ENCODE results near the gene TRPC3. TPM values are rescaled to one million over a fixed set of nuclear protein-coding genes. Genes with fewer than 3 reads are reported as not detected.
"Not testable (repeated sequence)": the region's sequence is repeated elsewhere in the genome, so short reads cannot be mapped to it uniquely, and the experiment has no call there.

The TRPC3 gene
- total RNA-seq, 2 experiments from 2014 or later: 0.84 to 2.1 TPM

DNA sequence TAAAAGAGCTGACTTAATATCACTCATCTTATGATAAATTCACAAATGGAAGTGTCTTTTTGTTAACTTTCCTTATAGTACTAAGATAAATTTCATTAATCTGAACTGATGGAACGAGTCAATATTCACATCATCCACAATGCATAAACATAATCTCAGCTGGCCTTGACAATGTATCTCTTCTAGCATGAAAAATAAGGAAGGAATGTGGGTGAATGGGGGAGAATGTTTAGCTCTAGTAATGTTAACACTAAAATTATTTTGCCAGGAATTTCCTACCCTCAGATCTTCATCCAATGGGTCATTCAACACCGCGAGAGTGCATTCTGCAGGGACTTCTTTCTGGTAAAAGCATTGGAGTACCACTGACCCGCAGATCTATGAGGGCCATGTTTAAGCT lies 15.8 kb downstream of the TRPC3 start:
- CTCF ChIA-PET: no interaction called here
- Mint-ChIP-seq H3K27ac (no peak overlapping the region), H3K36me3 (peaks cover 1% of the 10 kb centered on the region), H3K4me1 (peaks cover 13% of the 10 kb centered on the region), H3K9me3 (ENCODE audit: low read depth) (no peaks in the 10 kb centered on the region), H3K4me3 (no peak overlapping the region), H3K27me3 (peaks cover 57% of the 10 kb centered on the region)
- DNase-seq (no peak), ATAC-seq (no peak)

DNA sequence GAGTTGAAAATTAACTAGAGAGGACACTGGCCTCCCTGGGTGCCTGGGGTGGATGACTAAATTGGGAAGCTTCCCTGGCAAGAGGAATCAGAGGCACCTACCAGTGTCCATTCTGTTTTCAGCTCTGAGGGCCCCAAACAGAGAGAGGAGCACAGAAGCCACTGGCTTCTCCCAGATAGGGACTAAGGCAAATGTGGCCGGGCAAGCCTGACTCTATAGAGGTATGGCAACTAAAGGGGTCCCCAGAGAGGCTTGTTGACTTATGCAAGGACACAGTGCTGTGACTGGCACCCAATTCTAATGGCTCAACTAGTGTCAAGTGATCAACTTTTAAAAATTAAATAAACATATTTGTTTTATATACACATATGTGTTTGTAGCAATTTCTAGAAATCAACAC lies 17.2 kb downstream of the TRPC3 start:
- DNase-seq (no peak), ATAC-seq (no peak)
- CTCF ChIA-PET: no interaction called here
- Mint-ChIP-seq H3K36me3 (peaks cover 1% of the 10 kb centered on the region), H3K27ac (no peak overlapping the region), H3K9me3 (ENCODE audit: low read depth) (no peaks in the 10 kb centered on the region), H3K4me1 (peaks cover 13% of the 10 kb centered on the region), H3K27me3 (peaks cover 54% of the 10 kb centered on the region), H3K4me3 (no peak overlapping the region)

DNA sequence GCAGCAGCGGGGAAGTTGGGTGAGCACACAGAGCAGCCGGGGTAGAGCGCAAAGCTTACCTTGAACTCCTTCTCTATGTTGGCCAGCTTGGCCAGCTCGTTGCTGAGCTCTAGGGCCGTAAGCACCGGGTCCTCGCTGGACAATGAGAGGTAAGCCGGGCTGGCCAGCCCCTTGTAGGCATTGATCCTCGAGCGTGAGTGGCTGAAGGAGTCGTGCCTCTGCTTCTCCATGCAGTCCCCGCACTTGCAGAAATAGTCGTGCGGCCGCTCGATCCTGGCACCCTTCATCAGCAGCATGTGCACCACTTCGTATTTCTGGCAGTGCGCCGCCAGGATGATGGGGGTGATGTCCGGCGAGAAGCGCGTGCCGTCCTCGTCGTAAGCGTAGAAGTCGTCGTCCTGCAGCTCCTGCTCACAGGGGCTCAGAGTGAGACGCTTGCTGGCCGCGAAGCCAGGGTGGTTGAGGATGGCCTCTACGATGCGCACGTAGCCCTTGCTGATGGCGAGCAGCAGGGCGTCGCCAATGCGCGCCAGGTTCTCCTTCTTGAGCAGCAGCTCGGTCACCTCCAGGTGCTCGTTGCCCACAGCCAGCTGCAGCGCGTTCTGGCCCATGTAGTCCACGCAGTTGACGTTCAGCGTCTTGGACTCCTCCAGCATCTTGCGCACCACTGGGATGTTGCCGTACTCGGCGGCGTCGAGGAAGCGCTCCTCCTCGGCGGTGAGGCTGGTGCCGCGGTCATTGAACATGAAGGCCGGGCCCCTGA lies 19.5 kb downstream of the TRPC3 start:
- H3K9me3 Mint-ChIP-seq (ENCODE audit: low read depth): no peaks in the 10 kb centered on the region
- peaks cover 2% of the 10 kb centered on the region for H3K4me1 Mint-ChIP-seq
- no peak overlapping the region for H3K27ac Mint-ChIP-seq
- ATAC-seq (no peak), DNase-seq (no peak)
- CTCF ChIA-PET: no interaction called here
- H3K27me3 Mint-ChIP-seq: peaks cover 56% of the 10 kb centered on the region
- no peaks in the 10 kb centered on the region for H3K36me3 Mint-ChIP-seq
- H3K4me3 Mint-ChIP-seq: no peak overlapping the region

DNA sequence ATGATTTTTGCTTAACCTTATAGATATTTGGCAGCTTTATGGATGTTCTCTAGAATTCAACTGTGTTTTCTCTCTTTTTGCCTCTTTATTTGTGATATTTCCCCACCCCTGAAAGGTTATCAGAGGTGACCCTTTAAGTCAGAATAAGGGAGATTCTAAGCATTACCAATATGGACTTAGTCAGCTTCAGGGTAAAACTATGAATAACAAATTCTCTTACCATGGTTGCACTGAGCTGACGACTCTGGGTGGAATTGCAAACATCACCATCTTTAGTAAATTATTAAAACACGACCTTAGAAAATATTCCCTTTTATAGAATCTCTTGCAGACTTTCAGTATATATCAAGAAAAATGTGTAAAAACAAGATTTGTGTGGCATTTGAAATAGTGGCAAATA lies 21.6 kb downstream of the TRPC3 start:
- H3K36me3 Mint-ChIP-seq: no peaks in the 10 kb centered on the region
- H3K4me3 Mint-ChIP-seq: no peak overlapping the region
- CTCF ChIA-PET: interaction anchor here (0.9 kb wide), 1 partner anchor 20 kb away, joined by 3 read pairs; no protein-coding TSS in a partner anchor
- H3K9me3 Mint-ChIP-seq (ENCODE audit: low read depth): no peaks in the 10 kb centered on the region
- peaks cover 2% of the 10 kb centered on the region for H3K4me1 Mint-ChIP-seq
- ATAC-seq (no peak), DNase-seq (no peak)
- no peak overlapping the region for H3K27ac Mint-ChIP-seq
- H3K27me3 Mint-ChIP-seq: peaks cover 52% of the 10 kb centered on the region

DNA sequence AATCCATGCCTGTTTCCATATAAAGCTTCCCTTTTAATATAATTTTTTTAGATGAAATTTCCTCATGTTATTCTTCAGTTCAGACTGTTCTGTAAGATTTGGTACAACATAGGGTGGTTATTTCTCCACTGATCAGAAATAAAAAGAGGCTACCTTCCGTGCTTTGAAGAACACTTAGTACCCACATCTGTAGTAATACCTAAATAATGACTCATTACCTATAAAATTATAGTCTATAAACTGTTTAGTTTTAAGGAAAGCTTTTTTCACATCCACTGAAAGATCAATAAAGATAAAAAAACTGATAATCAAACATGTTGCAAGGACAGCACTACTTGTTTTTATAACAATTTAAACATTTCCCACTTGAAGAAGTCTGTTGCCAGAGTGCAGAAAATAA lies 23.9 kb downstream of the TRPC3 start:
- DNase-seq (no peak), ATAC-seq (no peak)
- Mint-ChIP-seq H3K27ac (no peak overlapping the region), H3K4me3 (no peak overlapping the region), H3K36me3 (no peaks in the 10 kb centered on the region), H3K27me3 (peaks cover 37% of the 10 kb centered on the region), H3K4me1 (peaks cover 2% of the 10 kb centered on the region), H3K9me3 (ENCODE audit: low read depth) (no peaks in the 10 kb centered on the region)
- CTCF ChIA-PET: no interaction called here

DNA sequence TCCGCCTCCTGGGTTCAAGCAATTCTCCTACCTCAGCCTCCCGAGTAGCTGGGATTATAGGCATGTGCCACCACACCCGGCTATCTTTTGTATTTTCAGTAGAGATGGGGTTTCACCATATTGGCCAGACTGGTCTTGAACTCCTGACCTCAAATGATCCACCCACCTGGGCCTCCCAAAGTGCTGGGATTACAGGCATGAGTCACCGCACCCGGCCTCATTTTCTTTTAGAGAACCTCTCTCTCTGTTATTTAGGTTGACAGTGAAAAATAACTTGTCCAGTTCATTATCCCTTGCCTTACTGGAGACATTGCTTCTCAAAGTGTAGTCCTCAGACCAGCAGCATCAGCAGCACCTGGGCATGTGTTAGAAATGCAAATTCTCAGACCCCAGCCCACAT lies 25.4 kb downstream of the TRPC3 start:
- H3K9me3 Mint-ChIP-seq (ENCODE audit: low read depth); H3K4me3 Mint-ChIP-seq; H3K27ac Mint-ChIP-seq; H3K36me3 Mint-ChIP-seq; ATAC-seq; H3K4me1 Mint-ChIP-seq; DNase-seq; CTCF ChIA-PET: not testable (repeated sequence)
- H3K27me3 Mint-ChIP-seq: peaks cover 23% of the 10 kb centered on the region

DNA sequence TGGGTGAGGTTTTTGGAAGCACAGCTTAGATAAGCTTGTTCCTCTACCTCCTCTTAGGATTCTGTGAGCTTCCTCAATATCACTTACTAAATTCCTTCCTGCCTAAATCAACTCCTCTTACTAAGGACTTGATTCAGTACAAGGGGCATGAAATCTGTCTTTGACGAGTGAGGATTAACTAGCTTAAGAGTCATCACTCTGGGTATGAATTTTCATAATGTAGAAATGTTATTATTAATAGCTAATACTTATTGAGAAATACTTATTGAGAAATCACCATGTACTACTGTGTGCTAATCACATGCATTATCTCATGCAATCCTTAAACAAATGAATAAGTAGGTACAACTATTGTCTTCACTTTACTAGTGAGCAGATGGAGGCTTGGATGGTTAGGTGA lies 28.6 kb downstream of the TRPC3 start:
- no peak for ATAC-seq
- H3K4me3 Mint-ChIP-seq: no peak overlapping the region
- no peaks in the 10 kb centered on the region for H3K4me1 Mint-ChIP-seq
- no peak overlapping the region for H3K27ac Mint-ChIP-seq
- no peak for DNase-seq
- CTCF ChIA-PET: interaction anchor here (1.2 kb wide), 1 partner anchor 23 kb away, joined by 3 read pairs; no protein-coding TSS in a partner anchor
- H3K36me3 Mint-ChIP-seq: no peaks in the 10 kb centered on the region
- peaks cover 5% of the 10 kb centered on the region for H3K27me3 Mint-ChIP-seq
- H3K9me3 Mint-ChIP-seq (ENCODE audit: low read depth): no peaks in the 10 kb centered on the region

DNA sequence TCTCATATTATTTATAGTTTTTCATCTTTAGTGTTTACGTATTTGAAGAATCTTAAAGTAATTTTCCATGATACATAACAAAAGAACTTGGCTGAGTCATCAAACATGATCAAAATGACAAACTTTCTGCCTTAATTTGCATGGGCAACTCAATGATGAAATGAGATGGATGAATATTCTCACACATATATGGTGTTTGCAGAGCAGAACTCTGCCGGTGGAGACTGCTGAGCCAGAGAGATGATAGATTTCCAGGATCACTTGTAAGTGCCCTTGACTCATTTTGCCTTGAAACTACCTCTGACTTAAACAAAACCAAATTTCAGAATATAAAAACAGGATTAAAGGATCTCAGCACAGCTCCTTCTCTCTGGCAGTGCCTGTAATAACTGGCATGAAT lies 38.2 kb downstream of the TRPC3 start:
- Mint-ChIP-seq H3K4me3 (no peak overlapping the region), H3K27me3 (no peaks in the 10 kb centered on the region), H3K4me1 (peaks cover 8% of the 10 kb centered on the region), H3K36me3 (no peaks in the 10 kb centered on the region), H3K9me3 (ENCODE audit: low read depth) (no peaks in the 10 kb centered on the region), H3K27ac (no peak overlapping the region)
- CTCF ChIA-PET: no interaction called here
- ATAC-seq: no peak
- DNase-seq: no peak

DNA sequence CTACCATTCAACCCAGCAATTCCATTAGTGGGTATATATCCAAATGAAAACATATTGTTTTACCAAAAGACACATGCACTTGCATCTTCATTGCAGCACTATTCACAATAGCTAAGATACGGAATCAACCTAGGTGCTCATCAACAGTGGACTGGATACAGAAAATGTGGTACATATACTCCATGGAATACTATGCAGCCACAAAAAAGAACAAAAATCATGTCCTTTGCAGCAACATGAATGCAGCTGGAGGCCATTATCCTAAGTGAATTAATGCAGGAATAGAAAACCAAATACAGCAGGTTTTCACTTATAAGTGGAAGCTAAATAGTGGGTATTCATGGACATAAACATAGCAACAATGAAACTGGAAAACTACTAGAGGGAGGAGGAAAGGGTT lies 43.5 kb downstream of the TRPC3 start:
- Mint-ChIP-seq H3K4me3 (no peak overlapping the region), H3K36me3 (no peaks in the 10 kb centered on the region), H3K4me1 (no peaks in the 10 kb centered on the region), H3K9me3 (ENCODE audit: low read depth) (no peaks in the 10 kb centered on the region), H3K27me3 (peaks cover 4% of the 10 kb centered on the region), H3K27ac (no peak overlapping the region)
- CTCF ChIA-PET: no interaction called here
- no peak for ATAC-seq
- DNase-seq: no peak

DNA sequence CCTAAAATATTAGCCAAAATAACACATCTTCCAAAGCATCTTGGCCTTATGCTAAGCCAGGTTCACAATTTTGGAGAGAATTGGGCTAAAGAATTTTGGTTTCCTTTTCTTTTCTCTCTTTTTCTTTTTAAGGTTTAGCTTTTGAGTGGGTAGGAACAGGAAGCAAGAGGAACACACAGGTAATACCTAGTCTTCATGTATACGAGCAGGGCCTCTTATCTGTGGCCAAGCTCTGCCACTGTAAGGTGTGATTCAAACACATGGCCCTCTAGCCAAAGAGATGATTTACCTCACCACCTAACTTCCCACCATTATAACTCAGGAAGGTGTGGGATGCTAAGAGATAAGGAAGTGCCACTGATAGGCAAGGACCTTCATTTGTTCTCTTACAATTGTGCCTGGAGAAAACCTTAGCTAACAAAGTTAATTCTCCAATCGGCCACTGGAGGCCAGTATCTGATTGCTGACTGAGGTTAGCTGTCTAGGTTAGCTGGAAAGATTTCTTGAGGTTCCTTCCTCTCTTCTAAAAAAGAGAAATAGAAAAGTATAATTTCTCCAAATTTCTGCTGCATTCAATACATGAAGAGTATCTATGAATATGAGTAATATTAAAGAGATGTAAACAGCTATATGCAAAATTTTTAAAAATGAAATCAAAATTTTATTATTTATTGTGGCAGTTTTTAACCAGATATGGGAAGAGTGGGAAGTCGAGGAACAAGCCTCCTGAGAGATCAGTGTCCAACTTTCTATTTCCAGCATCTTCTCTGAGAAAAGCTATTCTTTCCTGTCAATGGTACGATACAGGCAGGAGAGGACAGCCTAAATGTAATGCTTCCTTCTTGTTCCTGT lies 51.5 kb downstream of the TRPC3 start:
- Mint-ChIP-seq H3K27ac (no peak overlapping the region), H3K4me3 (no peak overlapping the region), H3K36me3 (no peaks in the 10 kb centered on the region), H3K9me3 (ENCODE audit: low read depth) (no peaks in the 10 kb centered on the region), H3K27me3 (peaks cover 11% of the 10 kb centered on the region), H3K4me1 (peaks cover 6% of the 10 kb centered on the region)
- peak; percentile 68 for DNase-seq
- CTCF ChIA-PET: interaction anchor here (0.7 to 2.5 kb wide), 31 partner anchors 9 to 817 kb away, joined by 3 to 35 read pairs (median 3); partner anchors contain the start of gene BBS7
- ATAC-seq: peak; percentile 74

DNA sequence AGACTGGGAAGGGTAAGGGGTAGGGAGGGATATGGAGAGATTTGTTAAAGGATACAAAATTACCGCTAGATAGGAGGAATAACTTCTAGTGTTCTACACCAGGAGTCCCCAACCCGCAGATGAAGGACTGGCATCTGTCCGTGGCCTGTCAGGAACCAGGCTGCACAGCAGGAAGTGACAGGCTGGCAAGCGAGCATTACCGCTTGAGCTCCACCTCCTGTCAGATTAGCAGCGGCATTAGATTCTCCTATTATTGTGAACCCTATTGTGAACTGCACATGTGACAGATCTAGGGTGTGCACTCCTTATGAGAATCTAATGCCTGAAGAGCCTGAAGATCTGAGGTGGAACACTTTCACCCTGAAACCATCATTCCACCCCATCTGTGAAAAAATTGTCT lies 53.7 kb downstream of the TRPC3 start:
- CTCF ChIA-PET: interaction anchor here (1.6 kb wide), 1 partner anchor 680 kb away, joined by 7 read pairs; no protein-coding TSS in a partner anchor

DNA sequence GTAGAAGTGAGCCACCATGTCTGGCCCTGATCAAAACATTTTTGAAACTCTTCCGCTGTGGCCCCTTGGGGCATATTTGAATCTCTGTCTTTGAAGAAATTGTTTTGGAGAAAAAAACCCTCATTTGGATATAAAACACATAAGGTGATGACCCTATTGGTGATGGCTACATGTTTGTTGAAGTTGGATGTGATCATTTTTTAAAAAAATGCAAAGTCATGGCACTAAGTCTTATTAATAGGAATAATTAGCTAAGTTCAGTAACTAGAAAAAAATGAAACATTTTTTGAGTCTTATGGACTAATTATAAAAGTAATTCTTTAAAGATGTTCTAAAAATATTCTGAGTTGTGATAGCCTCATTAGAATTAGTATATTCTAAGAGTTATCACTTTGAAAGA lies 63.7 kb downstream of the TRPC3 start:
- no peak for ATAC-seq
- Mint-ChIP-seq H3K9me3 (ENCODE audit: low read depth) (no peaks in the 10 kb centered on the region), H3K4me1 (no peaks in the 10 kb centered on the region), H3K36me3 (no peaks in the 10 kb centered on the region), H3K27ac (no peak overlapping the region), H3K27me3 (peaks cover 29% of the 10 kb centered on the region), H3K4me3 (no peak overlapping the region)
- CTCF ChIA-PET: no interaction called here
- DNase-seq: no peak

More for the DNA sequence above, 53.7 kb downstream of the TRPC3 start:
- Mint-ChIP-seq H3K36me3 (no peaks in the 10 kb centered on the region), H3K9me3 (ENCODE audit: low read depth) (no peaks in the 10 kb centered on the region), H3K4me3 (no peak overlapping the region), H3K27ac (no peak overlapping the region), H3K27me3 (peaks cover 15% of the 10 kb centered on the region), H3K4me1 (peaks cover 6% of the 10 kb centered on the region)
- ATAC-seq: peak; percentile 66
- peak; percentile 43 for DNase-seq

DNA sequence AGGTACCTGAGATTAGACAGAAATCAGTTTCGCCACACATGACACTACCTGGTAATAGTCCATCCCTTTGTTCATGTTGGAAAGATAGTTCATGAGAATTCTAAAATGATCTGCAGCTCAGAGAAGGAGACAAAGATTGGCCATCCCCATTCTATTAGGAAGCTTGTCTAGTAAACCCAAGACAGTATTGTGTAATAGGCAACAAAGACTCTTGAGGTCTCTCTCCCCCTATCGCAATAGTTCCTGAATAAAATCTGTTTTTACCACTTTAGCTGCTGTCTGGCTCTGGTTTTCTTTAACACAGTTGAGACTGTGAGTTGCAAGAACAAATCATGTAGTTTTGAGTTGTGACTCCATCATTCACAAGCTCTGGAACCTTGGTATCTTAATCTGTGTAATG lies 66.7 kb downstream of the TRPC3 start:
- no peak for DNase-seq
- no peaks in the 10 kb centered on the region for H3K36me3 Mint-ChIP-seq
- CTCF ChIA-PET: interaction anchor here (1.0 to 1.4 kb wide), 3 partner anchors 9 to 693 kb away, joined by 3 read pairs; no protein-coding TSS in a partner anchor
- H3K27ac Mint-ChIP-seq: no peak overlapping the region
- no peaks in the 10 kb centered on the region for H3K4me1 Mint-ChIP-seq
- no peak for ATAC-seq
- peaks cover 44% of the 10 kb centered on the region for H3K27me3 Mint-ChIP-seq
- H3K9me3 Mint-ChIP-seq (ENCODE audit: low read depth): no peaks in the 10 kb centered on the region
- no peak overlapping the region for H3K4me3 Mint-ChIP-seq

DNA sequence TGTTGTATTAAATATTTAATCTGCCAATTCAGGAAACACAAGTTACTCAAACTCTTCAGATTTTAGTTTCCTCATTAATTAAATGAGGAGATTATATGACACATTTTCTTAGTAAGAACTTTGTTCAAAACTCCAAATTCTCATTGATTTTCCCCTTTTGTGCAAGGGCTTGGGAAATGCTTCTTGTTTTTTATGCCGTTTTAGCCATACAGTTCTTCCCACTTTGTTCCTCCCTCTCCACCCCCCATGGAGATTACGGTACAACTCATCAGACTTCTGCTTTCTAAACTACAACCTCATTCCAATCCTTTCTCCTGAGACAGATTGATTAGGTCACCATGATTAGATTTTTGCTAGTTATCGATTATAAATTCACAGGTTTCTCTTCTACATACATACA lies 70.7 kb downstream of the TRPC3 start:
- CTCF ChIA-PET: no interaction called here
- Mint-ChIP-seq H3K4me3 (no peak overlapping the region), H3K36me3 (no peaks in the 10 kb centered on the region), H3K27me3 (peaks cover 55% of the 10 kb centered on the region), H3K4me1 (no peaks in the 10 kb centered on the region), H3K27ac (no peak overlapping the region), H3K9me3 (ENCODE audit: low read depth) (no peaks in the 10 kb centered on the region)
- DNase-seq: no peak
- ATAC-seq: no peak

Measured in activated CD8-positive, alpha-beta memory T cell treated with anti-CD3 and anti-CD28 coated beads, Interleukin-2, amount 10 ng/mL, durations not matched to agents 7 days and 5 days (primary cell).